Measurements from ENCODE around the gene SMPD1.
"Not testable (repeated sequence)": the region's sequence is repeated elsewhere in the genome, so short reads cannot be mapped to it uniquely, and the experiment has no call there.

The SMPD1 gene

GRCh38 chr11:6365659-6366058 lies 24.6 kb upstream of the SMPD1 start:
- no peak overlapping the region for H3K4me3 Mint-ChIP-seq
- no peak for ATAC-seq (replicated peaks)
- no peaks in the 10 kb centered on the region for H3K9me3 Mint-ChIP-seq
- no peak overlapping the region for H3K27ac Mint-ChIP-seq
- H3K27me3 Mint-ChIP-seq = no peaks in the 10 kb centered on the region
- no peaks in the 10 kb centered on the region for H3K36me3 Mint-ChIP-seq (ENCODE audit: insufficient read depth)
- no peaks in the 10 kb centered on the region for H3K4me1 Mint-ChIP-seq (ENCODE audit: low read depth in 2 of 2)
- DNase-seq = no peak

DNA sequence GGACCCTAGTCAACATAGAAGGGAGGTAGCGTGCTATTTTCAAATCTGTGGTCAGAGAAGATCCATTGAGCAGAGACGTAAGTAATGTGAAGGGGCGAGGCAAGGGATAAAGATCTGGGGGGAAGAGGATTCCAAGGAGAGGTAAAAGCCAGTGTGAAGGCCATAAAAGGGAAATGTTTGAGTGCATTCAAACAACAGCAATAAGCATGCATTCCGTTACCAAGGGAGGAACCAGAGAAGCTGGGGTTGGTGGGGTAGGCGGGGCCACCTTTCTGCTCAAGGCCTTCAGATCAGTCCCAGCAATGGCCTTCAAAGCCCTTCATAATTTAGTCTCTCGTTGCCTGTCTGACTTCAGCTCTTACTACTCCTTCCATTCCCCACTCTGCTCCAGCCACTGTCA lies 18.4 kb upstream of the SMPD1 start:
- H3K4me1 Mint-ChIP-seq (ENCODE audit: low read depth in 2 of 2) = no peaks in the 10 kb centered on the region
- H3K27me3 Mint-ChIP-seq = no peaks in the 10 kb centered on the region
- no peaks in the 10 kb centered on the region for H3K9me3 Mint-ChIP-seq
- no peak for DNase-seq
- no peak overlapping the region for H3K4me3 Mint-ChIP-seq
- H3K36me3 Mint-ChIP-seq (ENCODE audit: insufficient read depth) = no peaks in the 10 kb centered on the region
- ATAC-seq (replicated peaks) = no peak
- no peak overlapping the region for H3K27ac Mint-ChIP-seq

DNA sequence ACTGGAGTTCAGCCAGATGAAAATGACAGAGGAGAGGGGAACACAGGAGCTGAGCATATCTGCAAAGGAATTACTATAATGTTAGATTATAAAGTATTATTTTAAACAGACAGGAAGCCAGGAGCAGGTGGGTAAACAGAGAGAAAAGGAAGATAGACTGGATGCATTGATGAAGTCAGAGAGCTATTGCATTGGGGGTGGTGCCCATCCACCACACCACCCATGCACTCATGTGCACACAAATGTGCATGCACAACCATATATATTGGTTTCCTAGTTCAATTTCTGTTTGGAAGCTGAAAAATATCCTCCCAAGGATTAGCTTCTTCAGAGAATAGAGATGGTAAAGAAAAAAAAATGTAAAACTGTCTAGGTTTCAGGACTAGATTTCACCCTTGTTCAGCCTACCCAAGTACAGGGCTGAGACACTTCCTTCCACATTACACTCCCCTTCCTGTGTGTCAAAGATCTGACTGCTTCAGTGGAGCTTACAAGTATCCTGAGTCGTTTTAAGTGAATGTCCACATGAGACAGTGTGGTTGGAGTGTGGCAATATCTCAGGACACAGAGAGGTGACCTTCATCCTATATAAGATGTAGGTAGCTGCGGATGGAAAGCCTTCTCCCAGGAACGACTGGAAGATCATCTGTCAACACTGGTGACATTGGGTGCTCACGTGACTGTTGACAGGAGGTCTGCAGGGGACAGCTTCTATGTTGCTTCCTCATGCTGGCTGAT lies 12.2 kb upstream of the SMPD1 start:
- Mint-ChIP-seq H3K27me3 (no peaks in the 10 kb centered on the region), H3K27ac (peak overlapping the region in 1 of 2 donors; percentile 83), H3K4me3 (no peak overlapping the region), H3K9me3 (no peaks in the 10 kb centered on the region), H3K4me1 (ENCODE audit: low read depth in 2 of 2) (peaks cover 0 to 2% of the 10 kb centered on the region in 2 donors), H3K36me3 (ENCODE audit: insufficient read depth) (no peaks in the 10 kb centered on the region)
- peak; percentile 32 for ATAC-seq (replicated peaks)
- no peak for DNase-seq

GRCh38 chr11:6378640-6378989 lies 11.7 kb upstream of the SMPD1 start:
- Mint-ChIP-seq H3K4me3 (no peak overlapping the region), H3K9me3 (no peaks in the 10 kb centered on the region), H3K36me3 (ENCODE audit: insufficient read depth) (no peaks in the 10 kb centered on the region), H3K27me3 (no peaks in the 10 kb centered on the region), H3K27ac (no peak overlapping the region), H3K4me1 (ENCODE audit: low read depth in 2 of 2) (peaks cover 0 to 2% of the 10 kb centered on the region in 2 donors)
- ATAC-seq (replicated peaks) = no peak
- no peak for DNase-seq

DNA sequence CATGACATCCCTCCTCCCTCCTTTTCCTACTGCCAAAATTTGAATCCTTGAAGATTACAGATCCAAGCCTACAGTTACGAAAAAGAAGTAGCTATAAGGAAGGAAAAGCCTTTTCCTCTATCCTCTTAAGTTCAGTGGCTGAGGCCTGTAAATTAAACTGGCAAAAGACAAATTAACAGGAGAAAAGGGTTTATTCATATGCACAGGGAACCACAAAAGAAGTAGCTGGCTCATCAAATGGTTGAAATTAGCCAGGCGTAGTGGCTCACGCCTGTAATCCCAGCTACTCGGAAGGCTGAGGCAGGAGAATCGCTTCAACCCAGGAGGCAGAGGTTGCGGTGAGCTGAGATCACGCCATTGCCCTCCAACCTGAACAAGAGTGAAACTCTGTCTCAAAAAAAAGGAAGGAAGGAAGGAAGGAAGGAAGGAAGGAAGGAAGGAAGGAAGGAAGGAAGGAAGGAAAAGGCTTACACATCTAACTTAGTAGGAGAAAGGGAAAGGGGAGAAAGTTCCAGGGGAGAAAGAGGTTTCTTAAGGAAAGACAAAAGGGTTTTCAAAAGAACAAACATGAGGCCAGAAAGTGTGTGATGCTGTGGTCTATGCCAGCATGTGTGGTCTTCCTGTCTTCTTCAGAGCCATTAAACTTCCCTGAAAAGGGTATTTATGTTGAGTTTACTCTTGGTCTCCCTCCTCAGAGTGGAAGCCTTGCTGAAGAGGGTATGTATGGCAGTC lies 5.1 kb upstream of the SMPD1 start:
- ATAC-seq (replicated peaks) = no peak

DNA sequence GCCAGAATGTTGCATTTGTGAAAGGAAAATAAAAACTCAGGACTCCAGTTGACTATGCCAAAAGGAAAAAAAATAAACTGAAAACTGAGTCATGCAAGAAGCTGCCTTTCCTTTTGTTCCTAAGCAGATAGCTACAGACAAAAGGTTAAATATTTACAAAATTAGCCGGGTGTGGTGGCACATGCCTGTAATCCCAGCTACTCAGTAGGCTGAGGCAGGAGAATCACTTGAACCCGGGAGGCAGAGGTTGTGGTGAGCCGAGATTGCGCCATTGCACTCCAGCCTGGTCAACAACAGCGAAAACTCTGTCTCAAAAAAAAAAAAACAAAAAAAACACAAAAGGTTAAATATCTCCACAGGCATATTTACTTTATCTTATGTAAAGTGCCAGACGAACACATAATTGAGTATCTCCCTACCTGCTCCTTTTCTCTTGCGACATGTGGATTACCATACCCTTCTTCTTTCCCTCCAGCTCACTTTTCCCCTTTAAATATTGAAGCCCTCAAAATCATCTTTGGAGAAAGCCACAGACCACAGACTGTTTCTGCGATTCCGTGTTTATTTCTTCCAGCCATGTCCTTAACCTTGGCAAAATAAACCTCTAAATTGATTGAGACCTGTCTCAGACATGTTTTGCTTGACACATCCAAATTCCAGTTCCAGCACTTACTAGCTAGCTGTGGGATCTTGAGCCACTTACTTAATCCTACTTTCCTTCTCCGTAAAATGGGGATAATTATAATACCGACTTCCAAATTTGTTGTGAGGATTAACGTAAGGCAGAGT lies 2.3 kb upstream of the SMPD1 start:
- peaks cover 26% of the 10 kb centered on the region for H3K36me3 Mint-ChIP-seq (ENCODE audit: insufficient read depth)
- no peaks in the 10 kb centered on the region for H3K27me3 Mint-ChIP-seq
- no peaks in the 10 kb centered on the region for H3K9me3 Mint-ChIP-seq
- no peak for DNase-seq
- peak overlapping the region in 1 of 2 donors; percentile 97 for H3K27ac Mint-ChIP-seq
- H3K4me1 Mint-ChIP-seq (ENCODE audit: low read depth in 2 of 2) = peaks cover 30 to 36% of the 10 kb centered on the region in 2 donors
- no peak for ATAC-seq (replicated peaks)
- no peak overlapping the region for H3K4me3 Mint-ChIP-seq

More for the DNA sequence above, 5.1 kb upstream of the SMPD1 start:
- H3K4me3 Mint-ChIP-seq = no peak overlapping the region
- no peak overlapping the region for H3K27ac Mint-ChIP-seq
- peaks cover 13% of the 10 kb centered on the region in 2 donors for H3K4me1 Mint-ChIP-seq (ENCODE audit: low read depth in 2 of 2)
- peaks cover 14% of the 10 kb centered on the region for H3K36me3 Mint-ChIP-seq (ENCODE audit: insufficient read depth)
- no peaks in the 10 kb centered on the region for H3K27me3 Mint-ChIP-seq
- H3K9me3 Mint-ChIP-seq = no peaks in the 10 kb centered on the region
- no peak for DNase-seq

DNA sequence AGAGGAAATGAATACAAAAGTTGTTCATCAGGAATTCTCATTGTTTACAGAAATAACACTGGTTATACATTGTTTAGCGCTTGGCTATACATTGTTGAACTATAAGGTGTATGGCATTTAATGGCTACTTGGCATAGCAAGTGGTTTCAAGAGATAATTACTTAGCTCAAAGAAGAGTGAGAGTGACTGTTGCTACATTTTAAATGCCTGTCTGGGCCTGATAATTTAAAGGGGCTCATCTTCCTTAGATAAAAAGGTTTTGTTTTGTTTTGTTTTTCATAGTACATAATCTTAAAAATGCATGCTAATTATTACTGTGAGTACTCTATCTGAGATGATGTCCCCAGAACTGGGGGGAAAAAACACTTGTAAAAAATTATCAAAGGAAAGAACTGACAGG lies 1.5 kb upstream of the SMPD1 start:
- Mint-ChIP-seq H3K9me3 (no peaks in the 10 kb centered on the region), H3K27ac (peak overlapping the region; percentile 97 to 98), H3K4me1 (ENCODE audit: low read depth in 2 of 2) (peaks cover 35 to 40% of the 10 kb centered on the region in 2 donors), H3K27me3 (no peaks in the 10 kb centered on the region), H3K4me3 (peak overlapping the region; percentile 88 to 91), H3K36me3 (ENCODE audit: insufficient read depth) (peaks cover 26% of the 10 kb centered on the region)
- ATAC-seq (replicated peaks) = no peak
- no peak for DNase-seq

- peak in 1 of 3 experiments; percentile 19 for DNase-seq
- peak overlapping the region; percentile 97 to 98 for H3K27ac Mint-ChIP-seq
- H3K4me1 Mint-ChIP-seq (ENCODE audit: low read depth in 2 of 2) = peaks cover 35 to 40% of the 10 kb centered on the region in 2 donors
- H3K27me3 Mint-ChIP-seq = no peaks in the 10 kb centered on the region
- H3K4me3 Mint-ChIP-seq = peak overlapping the region; percentile 88 to 91
- H3K36me3 Mint-ChIP-seq (ENCODE audit: insufficient read depth) = peaks cover 40% of the 10 kb centered on the region
- ATAC-seq (replicated peaks) = no peak
- no peaks in the 10 kb centered on the region for H3K9me3 Mint-ChIP-seq
Measured at GRCh38 chr11:6390718-6391469, 620 bp downstream of the SMPD1 start.

DNA sequence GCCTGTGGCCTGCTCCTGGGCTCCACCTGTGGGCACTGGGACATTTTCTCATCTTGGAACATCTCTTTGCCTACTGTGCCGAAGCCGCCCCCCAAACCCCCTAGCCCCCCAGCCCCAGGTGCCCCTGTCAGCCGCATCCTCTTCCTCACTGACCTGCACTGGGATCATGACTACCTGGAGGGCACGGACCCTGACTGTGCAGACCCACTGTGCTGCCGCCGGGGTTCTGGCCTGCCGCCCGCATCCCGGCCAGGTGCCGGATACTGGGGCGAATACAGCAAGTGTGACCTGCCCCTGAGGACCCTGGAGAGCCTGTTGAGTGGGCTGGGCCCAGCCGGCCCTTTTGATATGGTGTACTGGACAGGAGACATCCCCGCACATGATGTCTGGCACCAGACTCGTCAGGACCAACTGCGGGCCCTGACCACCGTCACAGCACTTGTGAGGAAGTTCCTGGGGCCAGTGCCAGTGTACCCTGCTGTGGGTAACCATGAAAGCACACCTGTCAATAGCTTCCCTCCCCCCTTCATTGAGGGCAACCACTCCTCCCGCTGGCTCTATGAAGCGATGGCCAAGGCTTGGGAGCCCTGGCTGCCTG lies 1.4 kb downstream of the SMPD1 start:
- peaks cover 44% of the 10 kb centered on the region for H3K36me3 Mint-ChIP-seq (ENCODE audit: insufficient read depth)
- H3K27ac Mint-ChIP-seq = peak overlapping the region; percentile 97 to 98
- DNase-seq (no peak), ATAC-seq (replicated peaks) (no peak)
- H3K27me3 Mint-ChIP-seq = no peaks in the 10 kb centered on the region
- H3K4me1 Mint-ChIP-seq (ENCODE audit: low read depth in 2 of 2) = peaks cover 39 to 46% of the 10 kb centered on the region in 2 donors
- no peaks in the 10 kb centered on the region for H3K9me3 Mint-ChIP-seq
- peak overlapping the region; percentile 88 to 91 for H3K4me3 Mint-ChIP-seq

DNA sequence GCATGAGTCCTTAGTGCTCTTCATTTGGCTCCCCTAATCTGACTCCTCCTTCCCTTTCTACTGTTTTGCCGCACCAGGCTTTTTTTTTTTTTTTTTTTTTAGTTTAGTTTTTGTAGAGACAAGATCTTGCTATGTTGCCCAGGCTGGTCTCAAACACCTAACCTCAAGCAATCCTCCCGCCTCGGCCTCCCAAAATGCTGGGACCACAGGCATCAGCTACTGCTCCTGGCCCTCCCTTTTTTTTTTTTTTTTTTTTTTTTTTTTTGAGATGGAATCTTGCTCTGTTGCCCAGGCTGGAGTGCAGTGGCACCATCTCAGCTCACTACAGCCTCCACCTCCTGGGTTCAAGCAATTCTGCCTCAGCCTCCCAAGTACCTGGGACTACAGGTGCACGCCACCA lies 2.0 kb downstream of the SMPD1 start:
- not testable (repeated sequence) for DNase-seq; H3K27me3 Mint-ChIP-seq; ATAC-seq (replicated peaks); H3K9me3 Mint-ChIP-seq
- peaks cover 44% of the 10 kb centered on the region for H3K36me3 Mint-ChIP-seq (ENCODE audit: insufficient read depth)
- peak overlapping the region; percentile 92 to 98 for H3K27ac Mint-ChIP-seq
- H3K4me3 Mint-ChIP-seq = peak overlapping the region; percentile 88 to 91
- peaks cover 42 to 51% of the 10 kb centered on the region in 2 donors for H3K4me1 Mint-ChIP-seq (ENCODE audit: low read depth in 2 of 2)

GRCh38 chr11:6393989-6394670 lies 3.9 kb downstream of the SMPD1 start:
- peaks cover 40 to 49% of the 10 kb centered on the region in 2 donors for H3K4me1 Mint-ChIP-seq (ENCODE audit: low read depth in 2 of 2)

DNA sequence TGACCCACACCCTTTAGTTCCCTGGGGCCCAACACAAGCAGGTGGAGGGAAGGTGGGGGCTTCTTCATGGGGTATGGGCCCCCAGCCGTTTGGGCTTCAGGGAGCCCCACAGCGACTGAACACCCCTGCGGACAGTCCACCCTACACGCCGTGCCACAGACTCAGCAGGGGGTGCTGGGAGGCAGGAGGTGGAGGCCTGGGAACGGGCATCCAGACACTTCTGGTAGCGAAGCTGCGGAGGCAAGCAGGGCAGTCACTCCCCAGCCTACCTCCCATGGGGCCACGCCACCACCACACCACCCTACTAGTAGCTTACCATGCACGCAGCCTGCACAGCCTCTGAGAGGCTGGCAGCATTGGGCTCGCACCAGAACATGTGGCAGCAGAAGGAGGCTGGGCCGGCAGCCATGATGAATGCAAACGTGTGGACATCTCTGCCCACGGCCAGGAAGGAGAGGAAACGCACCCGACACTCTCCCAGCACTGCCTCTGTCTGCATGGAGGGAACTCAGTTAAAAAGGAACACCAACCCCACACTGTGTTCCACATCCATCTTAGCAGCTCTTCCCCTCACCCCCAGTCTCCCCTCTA lies 5.3 kb downstream of the SMPD1 start:
- no peaks in the 10 kb centered on the region for H3K9me3 Mint-ChIP-seq
- H3K4me1 Mint-ChIP-seq (ENCODE audit: low read depth in 2 of 2) = peaks cover 33 to 39% of the 10 kb centered on the region in 2 donors
- no peak for DNase-seq
- no peak for ATAC-seq (replicated peaks)
- H3K4me3 Mint-ChIP-seq = no peak overlapping the region
- no peaks in the 10 kb centered on the region for H3K27me3 Mint-ChIP-seq
- peaks cover 32% of the 10 kb centered on the region for H3K36me3 Mint-ChIP-seq (ENCODE audit: insufficient read depth)
- H3K27ac Mint-ChIP-seq = peak overlapping the region in 1 of 2 donors; percentile 80

More at GRCh38 chr11:6393989-6394670, 3.9 kb downstream of the SMPD1 start:
- Mint-ChIP-seq H3K27me3 (no peaks in the 10 kb centered on the region), H3K36me3 (ENCODE audit: insufficient read depth) (peaks cover 41% of the 10 kb centered on the region), H3K4me3 (peak overlapping the region in 1 of 2 donors; percentile 22), H3K9me3 (no peaks in the 10 kb centered on the region), H3K27ac (peak overlapping the region in 1 of 2 donors; percentile 80)
- no peak for ATAC-seq (replicated peaks)
- DNase-seq = no peak

Data from effector memory CD8-positive, alpha-beta T cell (primary cell).